Stimulated activated CD4-positive, alpha-beta T cell treated with anti-CD3 and anti-CD28 coated beads, TNF-alpha, amount 100 ng/mL, for 48 hours (primary cell): ENCODE results near the gene KCNK16.
"Not testable (repeated sequence)": the region's sequence is repeated elsewhere in the genome, so short reads cannot be mapped to it uniquely, and the experiment has no call there.

Source experiments
- DNase-seq, 3 donors: peaks; one replicate each; pipeline ENCODE4 v3.0.0-alpha.2; 2020; ENCODE audit warnings: low read depth in 3 of 3

KCNK16 gene

GRCh38 chr6:39309942-39310531, 12.5 kb downstream of the KCNK16 start:
- peak; percentile 27 to 50 (median 48) for DNase-seq

GRCh38 chr6:39307462-39307861, 15.0 kb downstream of the KCNK16 start:
- no peak for DNase-seq

GRCh38 chr6:39304951-39305350, 17.6 kb downstream of the KCNK16 start:
- DNase-seq = no peak

- no peak for DNase-seq
These were observed 18.9 kb downstream of the KCNK16 start for GRCh38 chr6:39303425-39304153.

GRCh38 chr6:39302669-39303424, 19.7 kb downstream of the KCNK16 start:
- peak; percentile 74 to 91 (median 80) for DNase-seq

GRCh38 chr6:39302011-39302410, 20.5 kb downstream of the KCNK16 start:
- no peak for DNase-seq

- no peak for DNase-seq
These were observed 20.9 kb downstream of the KCNK16 start for GRCh38 chr6:39301606-39302005.

GRCh38 chr6:39300739-39301138, 21.8 kb downstream of the KCNK16 start:
- no peak for DNase-seq

GRCh38 chr6:39298061-39298460, 24.4 kb downstream of the KCNK16 start:
- no peak for DNase-seq

- no peak for DNase-seq
These were observed 25.5 kb downstream of the KCNK16 start for GRCh38 chr6:39296745-39297640.

- DNase-seq = no peak
These were observed 26.9 kb downstream of the KCNK16 start for GRCh38 chr6:39295611-39296011.

GRCh38 chr6:39294899-39295298, 27.6 kb downstream of the KCNK16 start:
- no peak for DNase-seq

GRCh38 chr6:39294133-39294532, 28.4 kb downstream of the KCNK16 start:
- no peak for DNase-seq

GRCh38 chr6:39292637-39293036, 29.9 kb downstream of the KCNK16 start:
- DNase-seq = no peak

- DNase-seq = no peak
These were observed 33.0 kb downstream of the KCNK16 start for GRCh38 chr6:39289490-39289889.

- no peak for DNase-seq
These were observed 34.9 kb downstream of the KCNK16 start for GRCh38 chr6:39287601-39288000.

GRCh38 chr6:39286596-39286995, 35.9 kb downstream of the KCNK16 start:
- not testable (repeated sequence) for DNase-seq

- DNase-seq = no peak
These were observed 39.7 kb downstream of the KCNK16 start for GRCh38 chr6:39282774-39283173.

GRCh38 chr6:39281312-39281980, 41.1 kb downstream of the KCNK16 start:
- no peak for DNase-seq

GRCh38 chr6:39280247-39280731, 42.2 kb downstream of the KCNK16 start:
- no peak for DNase-seq

GRCh38 chr6:39279539-39279938, 43.0 kb downstream of the KCNK16 start:
- DNase-seq = no peak
